Keratinocyte (primary cell): ENCODE measurements around the gene GRM7. TPM values are rescaled to one million over a fixed set of nuclear protein-coding genes. Genes with fewer than 3 reads are reported as not detected.

ENCODE experiments used
- DNase-seq: peaks from one replicate; pipeline ENCODE4 v3.0.0-alpha.2; 2011; ENCODE audit warnings: low read depth, missing footprints, low spot score
- FAIRE-seq: peaks from 2 replicates; lab custom pipeline; 2011; peaks lifted over from hg19 to GRCh38; lab: Jason Lieb, UNC
- H2AFZ ChIP-seq: 2 replicates; pipeline ENCODE4 v1.6.0; 2012; ENCODE audit warnings: low read length, control low read depth, inconsistent platforms; ENCODE audit not compliant: control insufficient read depth
- H3K27ac ChIP-seq: 2 replicates; pipeline ENCODE4 v1.5.1; 2011; ENCODE audit warnings: low read length; ENCODE audit not compliant: control insufficient read depth, insufficient read depth
- H3K27me3 ChIP-seq: 3 replicates; pipeline ENCODE4 v1.6.0; 2011; ENCODE audit warnings: low read length; ENCODE audit not compliant: control insufficient read depth, insufficient read depth; ENCODE audit errors: extremely low read depth
- H3K36me3 ChIP-seq, 2 experiments: 2 replicates in 1 of 2; 3 replicates in 1 of 2; pipeline ENCODE4 v1.5.1; 2011; ENCODE audit warnings: low read length in 2 of 2, mild to moderate bottlenecking in 1 of 2; ENCODE audit not compliant: control insufficient read depth in 2 of 2, insufficient read depth in 2 of 2; ENCODE audit errors: extremely low read depth in 1 of 2
- H3K4me1 ChIP-seq: 3 replicates; pipeline ENCODE4 v1.5.1; 2011; ENCODE audit warnings: low read length; ENCODE audit not compliant: control insufficient read depth, insufficient read depth; ENCODE audit errors: extremely low read depth
- H3K4me2 ChIP-seq: 3 replicates; pipeline ENCODE4 v1.6.0; 2011; ENCODE audit warnings: low read depth, low read length; ENCODE audit not compliant: control insufficient read depth, insufficient read depth; ENCODE audit errors: extremely low read depth
- H3K4me3 ChIP-seq, 3 experiments: fragments of 200-600 bp in 1 of 3; sonication (generic) in 1 of 3; 2 replicates in 2 of 3; 3 replicates in 1 of 3; pipeline ENCODE4 v1.5.1; 2011 to 2016; ENCODE audit warnings: low read length in 3 of 3, mild to moderate bottlenecking in 3 of 3, control low read depth in 2 of 3, inconsistent platforms in 1 of 3, low read depth in 1 of 3, mixed read lengths in 1 of 3, mixed run types in 1 of 3, moderate library complexity in 1 of 3; ENCODE audit not compliant: control insufficient read depth in 2 of 3, insufficient read depth in 2 of 3; ENCODE audit errors: extremely low read depth in 1 of 3
- H3K79me2 ChIP-seq: 2 replicates; pipeline ENCODE4 v1.6.0; 2012; ENCODE audit warnings: low read length; ENCODE audit not compliant: control insufficient read depth, insufficient read depth
- H3K9ac ChIP-seq: 3 replicates; pipeline ENCODE4 v1.6.0; 2011; ENCODE audit warnings: low read length; ENCODE audit not compliant: control insufficient read depth, insufficient read depth; ENCODE audit errors: extremely low read depth
- H3K9me1 ChIP-seq: 3 replicates; pipeline ENCODE4 v1.6.0; 2011; ENCODE audit warnings: low read length; ENCODE audit not compliant: control insufficient read depth, insufficient read depth; ENCODE audit errors: extremely low read depth
- H3K9me3 ChIP-seq: 2 replicates; pipeline ENCODE4 v1.5.1; 2012; ENCODE audit warnings: low read depth, low read length; ENCODE audit not compliant: control insufficient read depth
- H4K20me1 ChIP-seq: 3 replicates; pipeline ENCODE4 v1.6.0; 2011; ENCODE audit warnings: low read length; ENCODE audit not compliant: control insufficient read depth, insufficient read depth; ENCODE audit errors: extremely low read depth
- EZH2 ChIP-seq: IDR thresholded peaks from one replicate; pipeline ENCODE4 v1.6.1; 2012; ENCODE audit warnings: inconsistent platforms, mild to moderate bottlenecking, low read length, moderate library complexity
- dilution Hi-C: fragments of 300-500 bp; cut with MboI; formaldehyde crosslinking; loops from one replicate; pipeline ENCODE4 v1.7.0; 2020; ENCODE audit warnings: low sequenced_read_pairs; ENCODE audit not compliant: extremely low pct_ligation_motif_present
- polyA plus RNA-seq, 5 experiments: library from polyadenylated mRNA; depleted of rRNA in 3 of 5; stranded (reverse) in 3 of 5; stranded (forward) in 1 of 5; unstranded in 1 of 5; fragments of >200 nt; gene quantifications; 1 replicate in 1 of 5; 2 replicates in 3 of 5; 3 replicates in 1 of 5; pipeline versions ENCODE4 v1.2.1 to v1.2.3, GENCODE V29; 2011 to 2012; ENCODE audit warnings: missing spikeins in 2 of 5, low read depth in 1 of 5, low replicate concordance in 1 of 5
- TF ChIP-seq, protein P1 (sequence below), 3 experiments: IDR thresholded peaks in 1 of 3; conservative IDR thresholded peaks in 1 of 3; optimal IDR thresholded peaks in 1 of 3; 2 replicates in 2 of 3; 3 replicates in 1 of 3; pipeline versions ENCODE3 to v1.5.1; 2011; ENCODE audit warnings: low read length in 3 of 3, mild to moderate bottlenecking in 3 of 3, moderate library complexity in 2 of 3, control low read depth in 1 of 3, inconsistent platforms in 1 of 3; ENCODE audit not compliant: insufficient read depth in 2 of 3; ENCODE audit errors: extremely low read depth in 1 of 3

GRM7 gene
- polyA plus RNA-seq, 1 donor (not counting 4 experiments of a cell fraction or from before 2014, with no cell fraction given), result not detected

DNA sequence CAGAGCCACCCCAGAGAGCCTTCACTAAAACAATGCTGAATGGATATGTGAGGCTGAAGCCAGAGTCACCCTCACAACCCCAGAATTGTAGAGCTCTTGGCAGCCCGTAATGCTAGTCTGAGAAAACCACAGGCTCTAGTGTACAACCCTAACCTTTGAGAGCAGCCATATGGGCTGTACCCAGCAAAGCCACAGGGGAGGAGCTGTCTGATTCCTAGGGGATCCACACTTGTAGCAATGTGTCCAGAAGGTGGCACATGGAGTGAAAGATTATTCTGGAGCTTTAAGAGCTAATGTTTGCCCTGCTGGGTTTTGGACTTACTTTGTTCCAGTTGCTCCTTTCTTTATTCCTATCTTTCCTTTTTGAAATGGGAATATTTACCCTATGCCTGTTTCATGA is 626.8 kb downstream of the GRM7 start:
- DNase-seq (no peak), FAIRE-seq (no peak)
- dilution Hi-C loops, result no loop called here
- no peaks in the 10 kb centered on the region for H3K79me2 ChIP-seq
- no peak overlapping the region for H3K27ac ChIP-seq
- TF ChIP-seq EZH2, result no peak
- TF ChIP-seq, protein P1, sequence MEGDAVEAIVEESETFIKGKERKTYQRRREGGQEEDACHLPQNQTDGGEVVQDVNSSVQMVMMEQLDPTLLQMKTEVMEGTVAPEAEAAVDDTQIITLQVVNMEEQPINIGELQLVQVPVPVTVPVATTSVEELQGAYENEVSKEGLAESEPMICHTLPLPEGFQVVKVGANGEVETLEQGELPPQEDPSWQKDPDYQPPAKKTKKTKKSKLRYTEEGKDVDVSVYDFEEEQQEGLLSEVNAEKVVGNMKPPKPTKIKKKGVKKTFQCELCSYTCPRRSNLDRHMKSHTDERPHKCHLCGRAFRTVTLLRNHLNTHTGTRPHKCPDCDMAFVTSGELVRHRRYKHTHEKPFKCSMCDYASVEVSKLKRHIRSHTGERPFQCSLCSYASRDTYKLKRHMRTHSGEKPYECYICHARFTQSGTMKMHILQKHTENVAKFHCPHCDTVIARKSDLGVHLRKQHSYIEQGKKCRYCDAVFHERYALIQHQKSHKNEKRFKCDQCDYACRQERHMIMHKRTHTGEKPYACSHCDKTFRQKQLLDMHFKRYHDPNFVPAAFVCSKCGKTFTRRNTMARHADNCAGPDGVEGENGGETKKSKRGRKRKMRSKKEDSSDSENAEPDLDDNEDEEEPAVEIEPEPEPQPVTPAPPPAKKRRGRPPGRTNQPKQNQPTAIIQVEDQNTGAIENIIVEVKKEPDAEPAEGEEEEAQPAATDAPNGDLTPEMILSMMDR (optimal IDR thresholded peaks at IDR 0.05 in 1 of 3, IDR thresholded peaks at IDR 0.05 in 1 of 3, conservative IDR thresholded peaks at IDR 0.05 in 1 of 3; ENCODE audit: extremely low read depth in 1 of 3, insufficient read depth in 2 of 3, low read length in 3 of 3), result peak in 1 of 3 experiments; percentile 2
- H2AFZ ChIP-seq, result no peak overlapping the region
- H3K36me3 ChIP-seq, result no peaks in the 10 kb centered on the region
- no peak overlapping the region for H3K4me3 ChIP-seq
- no peak overlapping the region for H3K9ac ChIP-seq
- no peaks in the 10 kb centered on the region for H3K27me3 ChIP-seq
- H3K4me1 ChIP-seq, result peaks cover 5% of the 10 kb centered on the region
- H3K9me1 ChIP-seq, result no peaks in the 10 kb centered on the region
- no peak overlapping the region for H3K4me2 ChIP-seq
- H3K9me3 ChIP-seq, result no peaks in the 10 kb centered on the region
- no peaks in the 10 kb centered on the region for H4K20me1 ChIP-seq

DNA sequence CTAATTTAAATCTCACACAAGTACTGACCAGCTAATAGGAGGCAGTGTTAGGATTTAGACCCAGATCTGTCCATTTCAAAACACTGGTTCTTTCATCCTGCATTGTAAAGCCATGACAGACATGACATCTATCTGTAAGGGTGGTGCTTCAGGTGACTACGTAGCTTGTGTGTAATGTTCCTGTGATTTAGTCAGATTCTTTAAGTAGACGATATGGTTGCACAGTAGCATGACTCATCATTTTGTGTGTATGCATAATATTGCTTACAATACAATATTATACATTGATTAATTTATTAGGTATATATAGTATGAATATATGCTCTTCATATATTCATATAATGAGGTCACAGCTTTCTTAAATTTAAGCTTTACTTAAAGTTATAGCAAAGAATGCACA is 628.5 kb downstream of the GRM7 start:
- Histone ChIP-seq H4K20me1 (no peaks in the 10 kb centered on the region), H3K9me3 (no peaks in the 10 kb centered on the region), H3K36me3 (no peaks in the 10 kb centered on the region), H3K9ac (no peak overlapping the region), H3K9me1 (no peaks in the 10 kb centered on the region), H3K4me3 (no peak overlapping the region), H3K27me3 (no peaks in the 10 kb centered on the region), H3K27ac (no peak overlapping the region), H2AFZ (no peak overlapping the region), H3K79me2 (no peaks in the 10 kb centered on the region), H3K4me1 (peaks cover 5% of the 10 kb centered on the region), H3K4me2 (no peak overlapping the region)
- DNase-seq (no peak), FAIRE-seq (no peak)
- dilution Hi-C loops, result no loop called here
- TF ChIP-seq, protein P1 (optimal IDR thresholded peaks at IDR 0.05 in 1 of 3, IDR thresholded peaks at IDR 0.05 in 1 of 3, conservative IDR thresholded peaks at IDR 0.05 in 1 of 3; ENCODE audit: extremely low read depth in 1 of 3, insufficient read depth in 2 of 3, low read length in 3 of 3), result no peak
- TF ChIP-seq EZH2, result no peak
